MM.1S (cell line): ENCODE results near the gene PTCRA.
"Not testable (repeated sequence)": the region's sequence is repeated elsewhere in the genome, so short reads cannot be mapped to it uniquely, and the experiment has no call there.

Experiments used
- DNase-seq: peaks from one replicate; pipeline ENCODE4 v3.0.0-alpha.2; 2015
- H2AFZ ChIP-seq: fragments of 300-600 bp; sonication (generic); 2 replicates; pipeline ENCODE4 v1.6.0; 2016; ENCODE audit warnings: antibody characterized with exemption, low read length
- H3F3A ChIP-seq: fragments of 300-600 bp; sonication (generic); 2 replicates; pipeline ENCODE4 v1.6.1; 2016; ENCODE audit warnings: mild to moderate bottlenecking, antibody characterized with exemption, low read length, moderate library complexity, mixed read lengths; ENCODE audit not compliant: insufficient read depth
- H3K27ac ChIP-seq: fragments of 300-600 bp; sonication (generic); 2 replicates; pipeline ENCODE4 v1.5.1; 2016; ENCODE audit warnings: mild to moderate bottlenecking, low read length
- H3K27me3 ChIP-seq: fragments of 300-600 bp; sonication (generic); replicated peaks from 2 replicates; pipeline ENCODE4 v1.6.0; 2016; ENCODE audit warnings: low read length; ENCODE audit not compliant: insufficient read depth
- H3K36me3 ChIP-seq: fragments of 300-600 bp; sonication (generic); replicated peaks from 2 replicates; pipeline ENCODE4 v1.6.1; 2016; ENCODE audit warnings: mild to moderate bottlenecking, low read length, mixed read lengths; ENCODE audit not compliant: insufficient read depth
- H3K4me1 ChIP-seq: fragments of 300-600 bp; sonication (generic); 2 replicates; pipeline ENCODE4 v1.6.1; 2016; ENCODE audit warnings: low read length, mixed read lengths
- H3K4me2 ChIP-seq: fragments of 300-600 bp; sonication (generic); 2 replicates; pipeline ENCODE4 v1.6.0; 2016; ENCODE audit warnings: low read depth, low read length
- H3K4me3 ChIP-seq: fragments of 300-600 bp; sonication (generic); 2 replicates; pipeline ENCODE4 v1.5.1; 2016; ENCODE audit warnings: low read length, mixed read lengths
- H3K79me2 ChIP-seq: fragments of 300-600 bp; sonication (generic); 2 replicates; pipeline ENCODE4 v1.6.1; 2016; ENCODE audit warnings: mixed run types, low read length, mixed read lengths
- H3K9ac ChIP-seq: fragments of 300-600 bp; sonication (generic); 2 replicates; pipeline ENCODE4 v1.6.1; 2016; ENCODE audit warnings: low read length, mixed read lengths
- H3K9me2 ChIP-seq: fragments of 300-600 bp; sonication (generic); replicated peaks from 2 replicates; pipeline ENCODE4 v1.6.1; 2016; ENCODE audit warnings: mild to moderate bottlenecking, low read length, mixed read lengths; ENCODE audit not compliant: insufficient read depth
- H3K9me3 ChIP-seq: fragments of 300-600 bp; sonication (generic); replicated peaks from 2 replicates; pipeline ENCODE4 v1.6.1; 2016; ENCODE audit warnings: mild to moderate bottlenecking, low read length, mixed read lengths; ENCODE audit not compliant: insufficient read depth
- H4K20me1 ChIP-seq: fragments of 300-600 bp; sonication (generic); 2 replicates; pipeline ENCODE4 v1.6.1; 2016; ENCODE audit warnings: mild to moderate bottlenecking, low read length, moderate library complexity, mixed read lengths; ENCODE audit not compliant: insufficient read depth
- CTCF ChIP-seq: fragments of 300-600 bp; sonication (generic); IDR thresholded peaks from 2 replicates; pipeline ENCODE4 v1.5.1; 2016; ENCODE audit warnings: antibody characterized with exemption, low read length, mixed read lengths
- EZH2 ChIP-seq: fragments of 300-600 bp; sonication (generic); optimal IDR thresholded peaks from 2 replicates; pipeline ENCODE3; 2017; ENCODE audit warnings: low read depth, mild to moderate bottlenecking, antibody characterized with exemption, low read length, mixed read lengths
- EZH2phosphoT487 ChIP-seq: fragments of 300-600 bp; sonication (generic); IDR thresholded peaks from 2 replicates; pipeline ENCODE4 v1.6.1; 2018; ENCODE audit warnings: antibody characterized with exemption, low read length

Gene PTCRA

GRCh38 chr6:42901538-42901957 lies 14.3 kb upstream of the PTCRA start:
- H3K27ac ChIP-seq = no peak overlapping the region
- no peaks in the 10 kb centered on the region for H3K9me2 ChIP-seq
- peak overlapping the region; percentile 21 for H3K4me3 ChIP-seq
- no peaks in the 10 kb centered on the region for H4K20me1 ChIP-seq
- H3K9ac ChIP-seq = no peak overlapping the region
- no peaks in the 10 kb centered on the region for H3K27me3 ChIP-seq
- H2AFZ ChIP-seq = peak overlapping the region; percentile 40
- DNase-seq = peak; percentile 82
- no peaks in the 10 kb centered on the region for H3K4me1 ChIP-seq
- no peak for TF ChIP-seq EZH2
- peak; percentile 83 for TF ChIP-seq CTCF
- no peaks in the 10 kb centered on the region for H3K9me3 ChIP-seq
- H3K79me2 ChIP-seq = no peaks in the 10 kb centered on the region
- H3K36me3 ChIP-seq = no peaks in the 10 kb centered on the region
- peak overlapping the region; percentile 33; the same call in 1 of the 2 replicates for H3K4me2 ChIP-seq
- no peaks in the 10 kb centered on the region for H3F3A ChIP-seq

- DNase-seq, H3K27ac ChIP-seq: not testable (repeated sequence)
Measured at GRCh38 chr6:42902429-42903263, 13.2 kb upstream of the PTCRA start.

GRCh38 chr6:42904467-42904866 lies 11.4 kb upstream of the PTCRA start:
- DNase-seq = no peak
- no peaks in the 10 kb centered on the region for H4K20me1 ChIP-seq

More at GRCh38 chr6:42902429-42903263, 13.2 kb upstream of the PTCRA start:
- not testable (repeated sequence) for H3K9me2 ChIP-seq, H3K9ac ChIP-seq, H3K27me3 ChIP-seq, H3F3A ChIP-seq, H4K20me1 ChIP-seq, H3K9me3 ChIP-seq, H3K4me1 ChIP-seq, H3K36me3 ChIP-seq, H3K79me2 ChIP-seq
- Histone ChIP-seq H2AFZ (peak overlapping the region; percentile 40), H3K4me3 (peak overlapping the region; percentile 21; the same call in 1 of the 2 replicates), H3K4me2 (peak overlapping the region; percentile 33; the same call in 1 of the 2 replicates)

More at GRCh38 chr6:42904467-42904866, 11.4 kb upstream of the PTCRA start:
- H3K36me3 ChIP-seq = no peaks in the 10 kb centered on the region
- H3K9me3 ChIP-seq = no peaks in the 10 kb centered on the region
- H3F3A ChIP-seq = no peaks in the 10 kb centered on the region
- no peak overlapping the region for H2AFZ ChIP-seq
- H3K9me2 ChIP-seq = no peaks in the 10 kb centered on the region
- no peaks in the 10 kb centered on the region for H3K79me2 ChIP-seq
- TF ChIP-seq CTCF (no peak), EZH2 (no peak), EZH2phosphoT487 (no peak)
- H3K4me1 ChIP-seq = no peaks in the 10 kb centered on the region
- H3K27me3 ChIP-seq = no peaks in the 10 kb centered on the region
- H3K4me3 ChIP-seq = no peak overlapping the region
- H3K27ac ChIP-seq = no peak overlapping the region
- no peak overlapping the region for H3K4me2 ChIP-seq
- no peak overlapping the region for H3K9ac ChIP-seq
